IgD-negative memory B cell (primary cell): ENCODE measurements around the gene NUP93. TPM values are rescaled to one million over a fixed set of nuclear protein-coding genes. Genes with fewer than 3 reads are reported as not detected.

Source experiments
- H3K27ac Mint-ChIP-seq, 3 donors: one replicate each; pipeline ENCODE4 v1.8.0; 2020 to 2022; ENCODE audit warnings: mild to moderate bottlenecking in 3 of 3, mixed read lengths in 3 of 3, moderate library complexity in 1 of 3
- H3K27me3 Mint-ChIP-seq: one replicate; pipeline ENCODE4 v1.8.0; 2021; ENCODE audit warnings: mixed read lengths
- H3K36me3 Mint-ChIP-seq: one replicate; pipeline ENCODE4 v1.8.0; 2020; ENCODE audit warnings: mild to moderate bottlenecking, mixed read lengths
- H3K4me1 Mint-ChIP-seq, 3 donors: one replicate each; pipeline ENCODE4 v1.8.0; 2020 to 2022; ENCODE audit warnings: mixed read lengths in 3 of 3, mild to moderate bottlenecking in 1 of 3
- H3K4me3 Mint-ChIP-seq, 4 donors: one replicate each; pipeline ENCODE4 v1.8.0; 2020 to 2022; ENCODE audit warnings: mild to moderate bottlenecking in 4 of 4, mixed read lengths in 4 of 4, moderate library complexity in 3 of 4
- H3K9me3 Mint-ChIP-seq, 3 donors: one replicate each; pipeline ENCODE4 v1.8.0; 2020 to 2021; ENCODE audit warnings: mixed read lengths in 3 of 3, mild to moderate bottlenecking in 1 of 3
- polyA plus RNA-seq: library from polyadenylated mRNA; unstranded; fragments of 300-500 nt; fragmentation: Illumina TruSeq; gene quantifications from one replicate; pipeline ENCODE4 v1.2.3, GENCODE V29; 2021

The NUP93 gene
- polyA plus RNA-seq, 1 donor from 2014 or later, result 60.6 TPM

DNA sequence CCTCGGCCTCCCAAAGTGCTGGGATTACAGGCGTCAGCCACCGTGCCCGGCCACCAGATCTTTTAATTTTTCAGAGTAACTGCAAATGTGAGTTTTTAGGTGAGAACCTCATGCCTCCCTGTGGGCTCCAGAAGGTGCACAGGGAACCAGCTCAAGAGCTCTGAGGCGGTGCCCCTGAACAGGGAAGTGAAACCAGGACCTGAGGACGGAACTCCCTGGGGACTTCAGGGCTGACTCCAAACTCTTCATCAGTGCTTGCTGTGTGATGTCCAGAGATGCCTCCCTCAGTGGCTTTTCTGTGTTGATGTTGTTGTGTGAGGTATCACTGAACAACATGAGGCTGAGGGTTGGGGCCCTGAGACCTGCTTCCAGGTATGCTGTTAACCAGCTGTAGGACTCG lies 158.9 kb downstream of the NUP93 start:
- H3K27ac Mint-ChIP-seq, result peak overlapping the region; percentile 50 to 90 (median 81)
- H3K9me3 Mint-ChIP-seq, result no peaks in the 10 kb centered on the region
- H3K4me3 Mint-ChIP-seq, result peak overlapping the region; percentile 13 to 93 (median 56)
- peaks cover 9 to 11% (median 10%) of the 10 kb centered on the region in 3 donors for H3K4me1 Mint-ChIP-seq
- no peaks in the 10 kb centered on the region for H3K36me3 Mint-ChIP-seq
- no peaks in the 10 kb centered on the region for H3K27me3 Mint-ChIP-seq

DNA sequence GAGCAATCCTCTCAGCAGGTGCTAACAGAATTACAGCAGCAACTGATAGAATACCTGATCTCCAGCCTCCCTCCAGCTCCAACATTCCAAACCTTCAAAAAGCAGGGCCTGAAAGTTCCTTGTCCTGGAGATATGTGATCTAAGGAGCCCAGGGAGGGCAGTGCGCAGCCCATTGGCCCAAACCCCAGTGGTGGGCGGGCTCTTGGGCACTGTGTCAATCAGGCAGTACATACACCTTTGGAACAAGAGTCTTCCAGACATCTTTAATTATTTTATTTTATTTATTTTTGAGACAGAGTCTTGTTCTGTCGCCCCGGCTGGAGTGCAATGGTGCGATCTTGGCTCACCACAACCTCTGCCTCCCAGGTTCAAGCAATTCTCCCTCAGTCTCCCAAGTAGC lies 159.3 kb downstream of the NUP93 start:
- Mint-ChIP-seq H3K27ac (peak overlapping the region; percentile 50 to 90 (median 81)), H3K4me1 (peaks cover 9 to 11% (median 10%) of the 10 kb centered on the region in 3 donors), H3K27me3 (no peaks in the 10 kb centered on the region), H3K4me3 (peak overlapping the region; percentile 13 to 85 (median 61)), H3K9me3 (no peaks in the 10 kb centered on the region), H3K36me3 (no peaks in the 10 kb centered on the region)

DNA sequence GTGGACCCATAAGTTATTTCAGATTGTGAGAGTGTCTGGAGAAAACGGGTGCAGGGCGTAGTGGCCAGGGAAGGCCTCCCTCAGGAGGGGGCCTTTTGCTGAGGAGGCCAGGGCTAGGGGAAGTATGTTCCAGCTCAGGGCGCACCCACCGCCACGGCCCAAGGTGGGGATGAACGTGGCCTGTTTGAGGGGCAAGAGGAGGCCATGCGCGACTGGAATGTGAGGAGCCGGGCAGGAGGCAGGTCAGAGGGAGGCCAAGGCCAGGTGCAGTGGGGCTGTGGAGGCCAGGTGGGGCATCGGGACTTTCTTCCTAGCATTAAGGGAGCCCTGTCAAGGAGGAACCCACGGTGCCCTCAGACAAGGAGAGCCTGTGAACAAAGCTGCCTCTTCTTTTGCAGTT lies 161.8 kb downstream of the NUP93 start:
- H3K4me3 Mint-ChIP-seq, result no peak overlapping the region
- peaks cover 9 to 11% (median 10%) of the 10 kb centered on the region in 3 donors for H3K4me1 Mint-ChIP-seq
- no peak overlapping the region for H3K27ac Mint-ChIP-seq
- no peaks in the 10 kb centered on the region for H3K36me3 Mint-ChIP-seq
- H3K9me3 Mint-ChIP-seq, result no peaks in the 10 kb centered on the region
- no peaks in the 10 kb centered on the region for H3K27me3 Mint-ChIP-seq

- H3K27me3 Mint-ChIP-seq, result no peaks in the 10 kb centered on the region
- no peak overlapping the region for H3K27ac Mint-ChIP-seq
- H3K4me3 Mint-ChIP-seq, result no peak overlapping the region
- peaks cover 10 to 12% (median 11%) of the 10 kb centered on the region in 3 donors for H3K4me1 Mint-ChIP-seq
- H3K9me3 Mint-ChIP-seq, result no peaks in the 10 kb centered on the region
- H3K36me3 Mint-ChIP-seq, result no peaks in the 10 kb centered on the region
These were observed 162.8 kb downstream of the NUP93 start for GRCh38 chr16:56892705-56893104.

DNA sequence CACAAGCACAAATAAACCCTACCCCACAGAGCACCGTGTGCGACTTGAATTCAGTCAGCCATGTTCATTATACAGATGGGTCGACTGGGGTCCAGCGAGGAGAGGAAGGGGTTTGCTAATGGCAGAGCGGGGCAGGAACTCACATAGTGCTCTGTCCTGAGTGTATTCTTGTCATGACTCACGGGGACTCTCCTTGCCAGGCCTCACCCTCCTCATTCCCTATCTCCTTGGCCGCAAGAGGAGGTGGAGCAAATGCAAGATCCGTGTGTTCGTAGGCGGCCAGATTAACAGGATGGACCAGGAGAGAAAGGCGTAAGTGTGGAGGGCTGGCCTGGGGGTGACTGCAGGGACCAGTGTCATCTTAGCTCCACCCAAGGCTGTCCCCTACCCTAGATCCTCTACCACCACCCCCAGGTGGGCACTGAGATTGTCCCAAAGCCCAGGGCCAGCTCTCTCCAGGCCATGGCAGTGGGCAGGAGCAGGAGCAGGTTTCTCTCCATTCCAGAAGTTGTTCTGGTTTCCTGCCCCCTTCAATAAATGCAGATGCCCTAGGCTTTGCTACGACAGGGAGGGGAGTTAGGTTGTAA lies 164.5 kb downstream of the NUP93 start:
- no peaks in the 10 kb centered on the region for H3K27me3 Mint-ChIP-seq
- no peaks in the 10 kb centered on the region for H3K36me3 Mint-ChIP-seq
- peak overlapping the region in 1 of 4 donors; percentile 3 for H3K4me3 Mint-ChIP-seq
- no peaks in the 10 kb centered on the region for H3K9me3 Mint-ChIP-seq
- peaks cover 9 to 11% (median 11%) of the 10 kb centered on the region in 3 donors for H3K4me1 Mint-ChIP-seq
- no peak overlapping the region for H3K27ac Mint-ChIP-seq

- Mint-ChIP-seq H3K9me3 (no peaks in the 10 kb centered on the region), H3K27ac (no peak overlapping the region), H3K36me3 (peaks cover 2% of the 10 kb centered on the region), H3K4me1 (peaks cover 17 to 19% (median 19%) of the 10 kb centered on the region in 3 donors), H3K27me3 (no peaks in the 10 kb centered on the region), H3K4me3 (no peak overlapping the region)
These were observed 165.9 kb downstream of the NUP93 start for GRCh38 chr16:56895813-56896212.

- Mint-ChIP-seq H3K9me3 (no peaks in the 10 kb centered on the region), H3K4me3 (no peak overlapping the region), H3K27ac (no peak overlapping the region), H3K4me1 (peaks cover 17 to 23% (median 22%) of the 10 kb centered on the region in 3 donors), H3K36me3 (peaks cover 2% of the 10 kb centered on the region), H3K27me3 (no peaks in the 10 kb centered on the region)
These were observed 166.3 kb downstream of the NUP93 start for GRCh38 chr16:56896244-56896643.

GRCh38 chr16:56897026-56897799 lies 167.3 kb downstream of the NUP93 start:
- Mint-ChIP-seq H3K27ac (no peak overlapping the region), H3K4me1 (peaks cover 17 to 23% (median 22%) of the 10 kb centered on the region in 3 donors), H3K27me3 (no peaks in the 10 kb centered on the region), H3K4me3 (no peak overlapping the region), H3K36me3 (peaks cover 2% of the 10 kb centered on the region), H3K9me3 (no peaks in the 10 kb centered on the region)

- Mint-ChIP-seq H3K4me1 (peaks cover 17 to 24% (median 22%) of the 10 kb centered on the region in 3 donors), H3K27me3 (no peaks in the 10 kb centered on the region), H3K9me3 (no peaks in the 10 kb centered on the region), H3K36me3 (peaks cover 2% of the 10 kb centered on the region), H3K27ac (peak overlapping the region in 1 of 3 donors; percentile 13), H3K4me3 (peak overlapping the region in 1 of 4 donors; percentile 88)
These were observed 168.9 kb downstream of the NUP93 start for GRCh38 chr16:56898847-56899246.

Other genes starting within 250 kb of the NUP93 start
- 18.2 TPM for gene BBS2, start 210.1 kb upstream of the NUP93 start, polyA plus RNA-seq
- not detected for gene MT4, start 165.1 kb upstream of the NUP93 start, polyA plus RNA-seq
- gene MT3, start 140.6 kb upstream of the NUP93 start, polyA plus RNA-seq, result not detected
- 40.8 TPM for gene MT2A, start 121.5 kb upstream of the NUP93 start, polyA plus RNA-seq
- gene MT1E, start 104.3 kb upstream of the NUP93 start, polyA plus RNA-seq, result 0.49 TPM
- gene MT1M, start 97.5 kb upstream of the NUP93 start, polyA plus RNA-seq, result not detected
- not detected for gene MT1A, start 91.5 kb upstream of the NUP93 start, polyA plus RNA-seq
- gene MT1B, start 78.2 kb upstream of the NUP93 start, polyA plus RNA-seq, result not detected
- gene MT1F, start 72.2 kb upstream of the NUP93 start, polyA plus RNA-seq, result 9.7 TPM
- not detected for gene MT1G, start 62.1 kb upstream of the NUP93 start, polyA plus RNA-seq
- not detected for gene MT1H, start 60.3 kb upstream of the NUP93 start, polyA plus RNA-seq
- gene MT1X, start 47.7 kb upstream of the NUP93 start, polyA plus RNA-seq, result 14.2 TPM
- 1.6 TPM for gene SLC12A3, start 135.1 kb downstream of the NUP93 start, polyA plus RNA-seq
- 298 TPM for gene HERPUD1, start 202.0 kb downstream of the NUP93 start, polyA plus RNA-seq
- 0.79 TPM for gene CETP, start 231.8 kb downstream of the NUP93 start, polyA plus RNA-seq